GM19043 (cell line): Measurements from ENCODE around the gene ARHGEF7.

Experiments
- ATAC-seq: cut with Tn5 transposase; IDR thresholded peaks from one replicate; pipeline ENCODE4 v1.9.1; 2021; ENCODE audit warnings: low read depth; ENCODE audit not compliant: unreplicated experiment

The ARHGEF7 gene

GRCh38 chr13:111215081-111216047, 100.3 kb downstream of the ARHGEF7 start:
- no peak for ATAC-seq

DNA sequence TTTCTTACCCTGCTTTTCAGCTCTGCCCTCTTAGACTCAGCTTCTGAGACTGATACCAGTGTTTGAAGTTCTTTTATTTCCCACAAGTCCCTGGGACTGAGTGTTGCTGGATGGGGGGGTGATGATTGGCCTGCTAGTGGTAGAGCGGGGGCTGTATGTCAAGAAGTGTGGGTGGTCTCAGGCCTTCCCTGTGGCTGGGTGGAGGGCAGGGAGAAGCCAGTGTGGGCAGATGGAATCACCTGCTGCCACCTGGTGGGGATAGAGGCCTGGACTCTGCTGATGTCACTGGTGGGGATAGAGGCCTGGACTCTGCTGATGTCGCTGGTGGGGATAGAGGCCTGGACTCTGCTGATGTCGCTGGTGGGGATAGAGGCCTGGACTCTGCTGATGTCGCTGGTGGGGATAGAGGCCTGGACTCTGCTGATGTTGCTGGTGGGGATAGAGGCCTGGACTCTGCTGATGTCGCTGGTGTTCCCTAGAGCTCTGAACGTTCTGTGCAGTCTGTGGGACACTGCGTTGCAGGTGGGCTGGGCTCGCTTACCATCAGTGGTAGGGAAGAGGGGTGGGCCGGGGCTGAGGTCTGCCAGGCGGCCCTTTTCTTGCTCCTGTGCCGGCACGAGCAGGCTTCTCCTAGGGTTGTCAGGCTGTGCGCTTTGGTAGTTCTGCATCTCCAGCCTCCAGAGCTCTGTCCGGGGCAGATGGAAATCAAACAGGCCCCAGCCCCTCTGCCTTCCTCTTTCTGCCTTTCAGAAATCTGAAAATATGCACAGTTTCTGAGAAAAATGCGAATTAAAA, 101.3 kb downstream of the ARHGEF7 start:
- ATAC-seq, result peak; percentile 58

- no peak for ATAC-seq
Observed at GRCh38 chr13:111217641-111218040, 102.5 kb downstream of the ARHGEF7 start.

DNA sequence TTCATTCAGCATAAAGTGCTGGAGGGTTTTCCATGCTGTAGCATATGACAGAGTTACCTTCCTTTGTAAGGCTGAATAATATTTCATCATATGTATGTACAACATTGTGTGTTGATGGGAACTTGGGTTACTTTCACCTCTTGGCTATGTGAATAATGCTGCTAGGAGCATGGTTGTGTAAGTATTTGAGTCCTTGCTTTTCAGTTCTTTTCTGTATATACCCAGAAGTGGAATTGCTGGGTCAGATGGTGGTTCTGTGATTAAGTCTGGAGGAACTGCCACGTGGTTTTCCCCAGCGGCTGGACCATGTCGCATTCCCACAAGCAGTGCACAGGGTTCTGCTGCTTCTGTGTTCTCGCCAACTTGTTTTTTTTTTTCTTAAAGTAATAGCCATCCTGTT, 104.2 kb downstream of the ARHGEF7 start:
- ATAC-seq, result no peak

GRCh38 chr13:111219950-111220349, 104.8 kb downstream of the ARHGEF7 start:
- no peak for ATAC-seq

DNA sequence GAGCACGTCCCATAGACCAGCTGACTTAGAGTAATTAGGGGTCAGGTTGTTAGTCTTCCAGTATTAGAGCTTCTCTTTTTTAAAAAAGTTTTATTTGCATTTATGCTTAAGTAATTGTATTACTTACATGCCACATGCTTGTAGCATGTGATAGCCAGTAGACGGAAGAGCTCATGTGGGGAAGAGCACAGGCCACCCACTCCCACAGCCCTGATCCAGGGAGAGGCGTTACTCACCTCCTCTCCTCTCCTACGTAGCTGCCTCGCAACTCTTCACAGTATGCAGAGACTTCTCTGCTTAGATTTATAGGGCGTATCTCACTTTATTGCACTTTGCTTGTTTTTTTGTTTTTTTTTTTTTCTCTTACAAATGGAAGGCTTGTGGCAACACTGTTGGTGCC, 110.1 kb downstream of the ARHGEF7 start:
- no peak for ATAC-seq

GRCh38 chr13:111225810-111226546, 110.9 kb downstream of the ARHGEF7 start:
- ATAC-seq, result no peak

DNA sequence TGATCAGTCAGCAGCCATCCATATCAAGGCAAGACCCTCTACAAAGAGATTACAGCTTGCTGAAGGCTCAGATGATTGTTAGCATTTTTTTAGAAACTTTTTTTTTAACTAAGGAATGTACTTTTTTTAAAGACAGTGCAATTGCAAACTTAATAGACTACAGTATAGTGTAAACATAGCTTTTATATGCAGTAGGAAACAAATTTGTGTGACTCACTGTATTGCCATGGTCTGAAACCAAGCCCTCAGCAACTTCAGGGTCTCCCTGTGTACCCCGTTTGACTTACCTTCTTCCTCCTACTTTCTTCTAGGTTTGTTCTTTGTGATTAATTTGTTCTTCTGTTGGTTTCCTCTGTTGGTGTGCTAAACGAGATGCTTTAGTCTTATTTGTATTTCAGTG, 112.3 kb downstream of the ARHGEF7 start:
- no peak for ATAC-seq

DNA sequence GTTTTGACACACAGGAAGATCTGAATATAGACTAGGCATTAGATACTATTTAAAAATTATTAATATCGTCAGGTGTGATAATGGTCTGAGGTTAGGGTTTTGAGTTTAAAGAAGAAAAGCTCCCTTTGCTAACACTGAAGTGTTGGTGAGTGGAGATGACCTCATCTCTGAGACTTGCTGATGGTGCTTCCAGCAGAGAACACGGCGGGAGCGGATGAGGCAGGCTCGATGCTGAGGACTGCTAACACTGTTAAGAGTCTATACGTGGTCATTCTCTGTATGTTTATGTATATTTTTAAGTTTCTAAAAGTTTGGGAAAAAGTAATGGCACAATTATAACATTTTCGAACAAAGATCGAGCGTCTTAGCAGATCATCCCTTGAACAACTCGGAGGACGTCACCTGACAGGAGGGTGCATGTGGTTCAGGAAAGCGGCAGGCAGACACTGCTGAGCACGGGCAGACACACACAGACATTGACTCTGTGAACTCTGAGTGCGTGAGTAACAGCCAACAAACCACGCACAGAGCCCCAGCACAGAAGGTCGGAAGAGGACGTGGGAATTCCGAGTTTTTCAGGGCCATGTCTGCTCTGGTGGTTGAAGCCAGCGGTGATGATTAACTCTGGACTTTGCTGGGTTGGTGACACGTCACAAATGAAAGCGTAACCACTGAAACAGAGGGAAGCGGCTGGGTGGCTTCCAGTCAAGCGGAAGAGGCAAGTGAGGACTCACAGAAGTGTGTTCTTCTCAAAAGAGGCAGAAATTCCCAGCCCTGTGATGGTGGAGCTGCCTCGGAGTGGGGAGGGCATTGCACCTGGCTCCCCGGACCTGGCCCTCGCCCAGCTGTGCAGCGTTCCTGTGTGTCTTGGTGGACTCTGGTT, 113.4 kb downstream of the ARHGEF7 start:
- no peak for ATAC-seq

DNA sequence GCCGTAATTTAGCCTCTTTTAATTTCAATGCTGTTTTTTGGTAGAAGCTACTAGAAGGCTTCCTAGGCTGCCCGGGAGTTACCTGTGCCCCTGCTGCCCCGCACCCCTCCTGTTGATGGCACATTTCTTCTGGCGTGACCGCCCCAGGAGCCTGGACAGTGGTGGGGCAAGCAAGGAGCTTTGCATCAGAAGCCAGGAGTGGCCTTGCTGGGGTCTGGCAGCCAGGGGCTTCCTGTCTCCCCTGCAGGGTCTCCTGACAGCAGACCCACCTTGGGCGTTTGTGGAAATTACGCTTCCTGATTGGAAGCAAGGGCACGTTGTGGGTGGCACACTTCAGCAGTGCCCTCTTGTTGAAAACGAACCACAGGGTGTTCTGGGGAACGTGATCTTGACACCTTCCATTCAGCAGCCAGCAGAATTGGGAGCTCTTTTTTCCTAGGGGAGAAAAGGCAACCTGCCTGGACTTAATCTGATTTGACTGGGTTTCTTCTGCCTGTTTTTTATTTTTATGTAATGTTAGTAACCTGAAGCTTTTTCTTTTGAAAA, 115.3 kb downstream of the ARHGEF7 start:
- no peak for ATAC-seq

- ATAC-seq, result no peak
Observed at GRCh38 chr13:111232191-111232590, 117.1 kb downstream of the ARHGEF7 start.

DNA sequence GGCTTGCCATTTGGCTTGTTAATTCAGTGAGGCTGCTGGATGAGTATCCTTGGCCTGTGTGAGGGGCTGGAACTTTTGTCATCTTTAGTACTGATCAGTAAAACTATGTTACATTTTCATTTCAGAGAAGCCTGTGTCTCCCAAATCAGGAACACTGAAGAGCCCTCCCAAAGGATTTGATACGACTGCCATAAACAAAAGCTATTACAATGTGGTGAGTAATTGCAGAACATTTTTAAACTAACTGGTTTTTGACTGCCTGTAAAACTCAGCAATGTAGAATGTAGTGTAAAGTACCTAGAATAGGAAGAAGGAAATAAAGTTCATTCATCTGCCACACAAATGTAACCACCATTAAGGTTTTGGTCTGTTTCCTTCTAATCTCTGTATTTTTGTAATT, 118.0 kb downstream of the ARHGEF7 start:
- ATAC-seq, result no peak

GRCh38 chr13:111239764-111240670, 124.9 kb downstream of the ARHGEF7 start:
- ATAC-seq, result no peak

DNA sequence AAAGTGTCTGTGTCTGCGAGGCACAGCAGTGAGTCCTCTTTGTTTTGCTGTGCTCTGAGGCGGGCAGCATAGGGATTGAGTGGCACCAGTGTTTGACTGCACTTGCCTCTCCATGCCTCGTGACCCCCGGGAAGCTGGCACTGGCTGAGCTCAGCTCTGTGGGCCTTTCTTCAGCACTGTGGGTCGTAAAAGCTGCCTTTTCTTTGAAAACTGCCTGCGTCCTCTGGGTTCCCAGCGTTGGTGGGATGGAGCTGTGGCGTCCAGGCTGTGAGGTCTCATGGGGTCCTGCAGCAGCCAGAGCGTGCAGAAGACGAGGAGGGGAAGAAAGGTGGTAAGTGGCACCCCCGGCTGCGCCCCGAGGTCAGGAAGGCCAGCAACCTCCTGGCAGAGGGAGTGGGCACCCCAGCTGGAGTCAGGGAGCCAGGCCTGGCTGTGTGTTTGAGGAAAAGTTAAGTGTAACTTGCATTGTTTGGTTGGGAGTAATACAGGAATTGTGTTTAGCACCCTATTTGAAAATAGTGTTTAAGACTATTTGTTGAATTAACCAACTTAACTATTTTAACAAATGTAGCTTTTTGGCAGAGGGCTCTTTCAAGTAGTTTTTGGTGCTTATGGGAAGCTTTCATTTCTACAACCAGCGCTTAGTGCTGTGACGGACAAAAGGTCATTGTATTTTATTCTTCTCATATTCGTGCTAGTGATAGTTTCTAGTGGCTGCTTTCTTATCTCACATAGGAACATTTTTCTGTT, 126.1 kb downstream of the ARHGEF7 start:
- no peak for ATAC-seq

- no peak for ATAC-seq
Observed at GRCh38 chr13:111241862-111242261, 126.8 kb downstream of the ARHGEF7 start.

- no peak for ATAC-seq
Observed at GRCh38 chr13:111242585-111242984, 127.5 kb downstream of the ARHGEF7 start.

GRCh38 chr13:111243981-111244380, 128.9 kb downstream of the ARHGEF7 start:
- no peak for ATAC-seq
